A549 (cell line): ENCODE data around the gene CCR9.

ENCODE experiments used
- EP300 ChIP-seq, 2 experiments: fragments of >200 bp; sonication (Bioruptor Twin); formaldehyde crosslinking; IDR thresholded peaks; 2 replicates in 1 of 2; 3 replicates in 1 of 2; pipeline ENCODE4 v1.6.1; 2016 to 2017
- JUN ChIP-seq, 2 experiments: fragments of >200 bp; sonication (Bioruptor Twin); formaldehyde crosslinking; IDR thresholded peaks; 2 replicates in 1 of 2; 3 replicates in 1 of 2; pipeline ENCODE4 v1.6.1; 2016 to 2017
- MAFK ChIP-seq: fragments of 450-650 bp; IDR thresholded peaks from 2 replicates; pipeline ENCODE4 v1.6.1; 2014; ENCODE audit not compliant: partially characterized antibody
- NR3C1 ChIP-seq: fragments of >200 bp; sonication (Bioruptor Twin); formaldehyde crosslinking; IDR thresholded peaks from 3 replicates; pipeline ENCODE4 v1.6.1; 2017
- POLR2AphosphoS2 ChIP-seq: conservative IDR thresholded peaks from 2 replicates; pipeline ENCODE4 v1.6.1; 2012; ENCODE audit warnings: low read length, improper control_type of control experiment, inconsistent platforms
- TF ChIP-seq, protein P1 (sequence below): fragments of >200 bp; sonication (Bioruptor Twin); formaldehyde crosslinking; IDR thresholded peaks from 3 replicates; pipeline ENCODE4 v1.5.1; 2016

DNA sequence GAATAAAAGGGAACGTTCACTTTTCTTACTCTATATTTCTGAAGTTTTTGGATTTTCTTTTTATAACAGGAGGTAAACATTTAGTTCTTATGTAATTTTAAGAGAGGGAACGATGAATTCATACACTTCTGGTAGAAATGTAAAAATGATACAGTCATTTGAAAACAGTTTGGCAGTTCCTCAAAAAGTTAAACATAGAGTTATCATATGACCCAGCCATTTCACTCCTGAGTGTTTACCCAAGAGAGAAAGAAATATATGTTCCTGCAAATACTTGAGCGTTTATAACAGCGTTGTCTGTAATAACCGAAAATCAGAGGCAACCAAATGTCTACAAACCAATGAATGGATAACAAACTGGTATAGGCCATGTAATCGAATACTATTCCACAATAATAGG lies 20.8 kb upstream of the CCR9 start:
- TF ChIP-seq MAFK (no peak), NR3C1 (no peak), JUN (IDR thresholded peaks at IDR 0.05) (no peak), POLR2AphosphoS2 (no peak), EP300 (IDR thresholded peaks at IDR 0.05) (no peak)
- TF ChIP-seq, protein P1, sequence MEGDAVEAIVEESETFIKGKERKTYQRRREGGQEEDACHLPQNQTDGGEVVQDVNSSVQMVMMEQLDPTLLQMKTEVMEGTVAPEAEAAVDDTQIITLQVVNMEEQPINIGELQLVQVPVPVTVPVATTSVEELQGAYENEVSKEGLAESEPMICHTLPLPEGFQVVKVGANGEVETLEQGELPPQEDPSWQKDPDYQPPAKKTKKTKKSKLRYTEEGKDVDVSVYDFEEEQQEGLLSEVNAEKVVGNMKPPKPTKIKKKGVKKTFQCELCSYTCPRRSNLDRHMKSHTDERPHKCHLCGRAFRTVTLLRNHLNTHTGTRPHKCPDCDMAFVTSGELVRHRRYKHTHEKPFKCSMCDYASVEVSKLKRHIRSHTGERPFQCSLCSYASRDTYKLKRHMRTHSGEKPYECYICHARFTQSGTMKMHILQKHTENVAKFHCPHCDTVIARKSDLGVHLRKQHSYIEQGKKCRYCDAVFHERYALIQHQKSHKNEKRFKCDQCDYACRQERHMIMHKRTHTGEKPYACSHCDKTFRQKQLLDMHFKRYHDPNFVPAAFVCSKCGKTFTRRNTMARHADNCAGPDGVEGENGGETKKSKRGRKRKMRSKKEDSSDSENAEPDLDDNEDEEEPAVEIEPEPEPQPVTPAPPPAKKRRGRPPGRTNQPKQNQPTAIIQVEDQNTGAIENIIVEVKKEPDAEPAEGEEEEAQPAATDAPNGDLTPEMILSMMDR = no peak
